Thoracic aorta (tissue), 2 donors: ENCODE results near the gene PCNX2. TPM values are rescaled to one million over a fixed set of nuclear protein-coding genes. Genes with fewer than 3 reads are reported as not detected.

Experiments used
- ATAC-seq: fragments of 150-250 bp; one replicate; pipeline ENCODE4 v1.8.0; 2017; ENCODE audit warnings: low read depth; ENCODE audit not compliant: insufficient number of reproducible peaks, low FRiP score
- DNase-seq: peaks from one replicate; pipeline ENCODE4 v3.0.0-alpha.2; 2020; ENCODE audit warnings: low spot score
- H3K27ac ChIP-seq, 2 donors: fragments of 200-600 bp; sonication (generic); 1 replicate in 1 of 2; 2 replicates in 1 of 2; pipeline ENCODE4 v1.5.1; 2016; ENCODE audit warnings: mild to moderate bottlenecking in 2 of 2, moderate library complexity in 2 of 2
- H3K27me3 ChIP-seq: fragments of 200-600 bp; sonication (generic); replicated peaks from 2 replicates; pipeline ENCODE4 v1.6.0; 2016; ENCODE audit warnings: mild to moderate bottlenecking; ENCODE audit not compliant: insufficient read depth
- H3K36me3 ChIP-seq: fragments of 200-600 bp; sonication (generic); one replicate; pipeline ENCODE4 v1.5.1; 2016
- H3K4me1 ChIP-seq, 2 donors: fragments of 200-600 bp; sonication (generic); 1 replicate in 1 of 2; 2 replicates in 1 of 2; pipeline versions ENCODE4 v1.5.1 to v1.6.0; 2016; ENCODE audit warnings: low read depth in 2 of 2, mild to moderate bottlenecking in 1 of 2; ENCODE audit not compliant: control insufficient read depth in 1 of 2
- H3K4me3 ChIP-seq: fragments of 200-600 bp; sonication (generic); 2 replicates; pipeline ENCODE4 v1.5.1; 2016; ENCODE audit warnings: mild to moderate bottlenecking
- H3K9me3 ChIP-seq: fragments of 200-600 bp; sonication (generic); 2 replicates; pipeline ENCODE4 v1.5.1; 2016
- CTCF ChIP-seq: fragments of 200-600 bp; sonication (generic); IDR thresholded peaks from one replicate; pipeline ENCODE4 v1.5.1; 2019; ENCODE audit warnings: antibody characterized with exemption
- total RNA-seq, 2 donors: library from RNA; depleted of rRNA; stranded (reverse); fragments of >200 nt; gene quantifications; one replicate each; pipeline versions ENCODE4 v1.1.0 to v1.2.3, GENCODE V29; 2016

Gene PCNX2
- total RNA-seq, 2 donors from 2014 or later, result 13.6 to 14.8 TPM

GRCh38 chr1:233244183-233244582 is 51.3 kb downstream of the PCNX2 start:
- Histone ChIP-seq H3K4me3 (no peak overlapping the region), H3K27ac (no peak overlapping the region), H3K27me3 (no peaks in the 10 kb centered on the region), H3K36me3 (no peaks in the 10 kb centered on the region), H3K4me1 (no peaks in the 10 kb centered on the region), H3K9me3 (no peaks in the 10 kb centered on the region)
- DNase-seq (no peak), ATAC-seq (no peak)
- no peak for TF ChIP-seq CTCF

- no peak overlapping the region for H3K4me3 ChIP-seq
- TF ChIP-seq CTCF, result no peak
- H3K27ac ChIP-seq, result no peak overlapping the region
- no peaks in the 10 kb centered on the region for H3K36me3 ChIP-seq
- no peaks in the 10 kb centered on the region for H3K4me1 ChIP-seq
- DNase-seq (no peak), ATAC-seq (no peak)
- H3K9me3 ChIP-seq, result no peaks in the 10 kb centered on the region
- H3K27me3 ChIP-seq, result no peaks in the 10 kb centered on the region
Measured at GRCh38 chr1:233242827-233243483, 52.6 kb downstream of the PCNX2 start.

- Histone ChIP-seq H3K9me3 (no peaks in the 10 kb centered on the region), H3K27ac (no peak overlapping the region), H3K27me3 (no peaks in the 10 kb centered on the region), H3K4me1 (no peaks in the 10 kb centered on the region), H3K4me3 (no peak overlapping the region), H3K36me3 (no peaks in the 10 kb centered on the region)
- no peak for ATAC-seq
- DNase-seq, result no peak
- TF ChIP-seq CTCF, result no peak
Measured at GRCh38 chr1:233241759-233242158, 53.8 kb downstream of the PCNX2 start.

GRCh38 chr1:233240829-233241682 is 54.5 kb downstream of the PCNX2 start:
- H3K27ac ChIP-seq, result no peak overlapping the region
- no peaks in the 10 kb centered on the region for H3K4me1 ChIP-seq
- no peaks in the 10 kb centered on the region for H3K9me3 ChIP-seq
- no peaks in the 10 kb centered on the region for H3K36me3 ChIP-seq
- H3K27me3 ChIP-seq, result no peaks in the 10 kb centered on the region
- DNase-seq (no peak), ATAC-seq (no peak)
- peak; percentile 44 for TF ChIP-seq CTCF
- peak overlapping the region; percentile 21 for H3K4me3 ChIP-seq

GRCh38 chr1:233240371-233240770 is 55.2 kb downstream of the PCNX2 start:
- H3K27ac ChIP-seq, result no peak overlapping the region
- ATAC-seq (no peak), DNase-seq (no peak)
- no peak overlapping the region for H3K4me3 ChIP-seq
- H3K9me3 ChIP-seq, result no peaks in the 10 kb centered on the region
- H3K4me1 ChIP-seq, result no peaks in the 10 kb centered on the region
- H3K27me3 ChIP-seq, result no peaks in the 10 kb centered on the region
- H3K36me3 ChIP-seq, result no peaks in the 10 kb centered on the region
- no peak for TF ChIP-seq CTCF
